HG02943 (cell line): ENCODE results near the gene KCNJ11.

Source experiments
- ATAC-seq: cut with Tn5 transposase; IDR thresholded peaks from one replicate; pipeline ENCODE4 v1.9.1; 2021; ENCODE audit warnings: mild to moderate bottlenecking, low read depth, moderate library complexity; ENCODE audit not compliant: unreplicated experiment

Gene KCNJ11

DNA sequence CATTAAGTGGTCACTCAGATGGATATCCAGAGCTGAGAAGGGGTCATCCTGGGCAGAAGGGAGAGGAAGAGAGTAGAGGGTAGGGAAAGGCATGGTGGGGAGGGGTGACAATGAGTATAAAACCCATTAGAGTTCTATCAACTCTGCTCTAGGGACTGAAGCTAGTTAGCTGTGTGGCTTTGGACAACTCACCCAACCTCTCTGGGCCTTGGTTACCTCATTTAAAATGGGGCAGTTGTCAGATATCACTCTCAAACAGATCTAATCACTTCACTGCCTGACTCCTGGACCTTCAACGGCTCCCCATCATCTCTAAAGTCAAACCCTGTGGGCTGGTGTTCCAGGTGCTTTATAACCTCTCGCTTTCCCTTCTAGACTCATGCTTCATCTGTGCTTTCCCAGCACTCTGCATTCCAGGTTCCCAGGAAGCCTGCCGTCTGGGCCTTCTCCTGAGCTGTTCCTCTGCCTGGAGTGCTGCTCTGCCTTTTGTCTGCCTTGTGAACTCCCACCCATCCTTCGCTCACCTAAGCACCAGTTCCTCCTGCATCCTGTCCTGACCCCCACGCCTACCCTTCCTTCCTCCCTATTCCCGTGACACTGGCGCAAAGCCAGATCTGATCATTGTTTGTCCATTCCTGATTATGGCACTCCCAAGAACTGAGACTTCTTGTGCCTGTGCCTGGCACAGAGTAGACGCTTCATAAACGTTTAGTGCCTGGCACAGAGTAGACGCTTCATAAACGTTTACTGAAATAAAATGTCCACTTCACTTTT lies 22.3 kb upstream of the KCNJ11 start:
- ATAC-seq, result no peak

DNA sequence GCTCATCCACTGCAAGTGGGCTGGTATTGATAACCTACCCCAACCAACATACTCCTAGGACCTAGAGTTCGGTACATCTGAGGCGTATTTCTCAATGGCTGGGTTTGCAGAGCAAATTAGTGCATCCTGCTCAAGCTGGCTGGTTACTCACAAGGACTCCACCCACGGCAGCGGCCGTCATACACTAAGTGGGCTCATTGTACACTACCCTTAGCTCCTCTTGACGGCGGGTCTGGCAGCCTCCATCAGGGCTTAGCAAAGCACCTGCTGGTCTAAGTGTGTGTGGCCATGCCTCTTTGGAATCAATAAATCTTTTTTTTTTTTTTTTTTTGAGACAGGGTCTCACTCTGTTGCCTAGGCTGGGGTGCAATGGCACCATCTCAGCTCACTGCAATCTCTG lies 20.2 kb upstream of the KCNJ11 start:
- no peak for ATAC-seq

DNA sequence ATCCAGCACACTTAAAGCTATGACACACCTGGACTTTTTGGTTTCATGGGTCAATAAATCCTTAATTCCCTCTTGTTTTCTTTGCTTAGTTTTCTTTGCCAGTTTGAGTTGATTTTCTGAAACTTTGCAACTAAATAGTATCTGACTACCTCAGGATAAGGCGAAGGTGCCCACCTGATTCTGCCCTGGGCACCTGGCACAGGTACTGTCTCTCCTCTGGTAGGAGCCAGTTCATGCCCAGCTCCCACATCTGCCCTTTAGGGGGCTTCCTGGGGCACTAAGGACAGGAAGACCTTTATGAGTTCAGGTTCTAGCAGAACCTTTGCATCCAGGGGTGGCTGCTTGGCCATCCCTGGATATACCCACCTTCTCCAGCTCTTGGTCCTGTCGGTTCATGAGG lies 19.6 kb upstream of the KCNJ11 start:
- ATAC-seq, result no peak

DNA sequence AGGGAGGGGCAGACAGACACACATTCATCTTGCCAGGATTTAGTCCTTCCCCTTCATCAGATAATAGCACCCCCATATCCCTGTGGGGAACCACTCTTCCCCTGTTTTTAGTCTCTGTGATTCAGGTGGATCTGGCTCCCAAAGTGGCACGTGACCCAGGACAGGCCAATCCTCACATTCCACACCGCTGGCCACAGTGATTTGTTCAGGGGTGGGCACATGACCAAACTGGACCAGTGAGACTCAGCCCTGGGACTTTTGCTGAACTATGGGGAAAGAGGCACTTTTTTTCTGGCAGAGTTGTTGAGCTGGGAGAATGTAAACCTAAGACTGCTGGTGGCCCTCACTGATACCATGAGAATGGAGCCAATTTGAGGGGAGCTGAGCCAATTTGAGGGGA lies 19.1 kb upstream of the KCNJ11 start:
- no peak for ATAC-seq

DNA sequence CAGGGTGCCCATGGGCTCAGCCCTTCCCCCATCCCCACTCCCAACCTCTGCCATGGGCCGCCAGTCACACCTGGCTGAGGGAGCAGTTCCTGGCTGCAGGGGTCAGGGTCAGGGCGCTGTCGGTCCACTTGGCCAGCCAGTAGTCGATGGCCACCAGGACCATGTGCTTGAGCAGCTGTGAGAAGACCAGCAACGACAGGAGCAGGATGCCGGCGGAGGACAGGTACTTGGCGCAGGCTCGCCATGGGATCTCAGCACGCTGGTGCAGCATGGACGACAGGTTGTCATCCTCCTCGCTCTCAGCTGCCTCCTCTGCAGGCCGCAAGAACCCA lies 18.3 kb upstream of the KCNJ11 start:
- no peak for ATAC-seq

DNA sequence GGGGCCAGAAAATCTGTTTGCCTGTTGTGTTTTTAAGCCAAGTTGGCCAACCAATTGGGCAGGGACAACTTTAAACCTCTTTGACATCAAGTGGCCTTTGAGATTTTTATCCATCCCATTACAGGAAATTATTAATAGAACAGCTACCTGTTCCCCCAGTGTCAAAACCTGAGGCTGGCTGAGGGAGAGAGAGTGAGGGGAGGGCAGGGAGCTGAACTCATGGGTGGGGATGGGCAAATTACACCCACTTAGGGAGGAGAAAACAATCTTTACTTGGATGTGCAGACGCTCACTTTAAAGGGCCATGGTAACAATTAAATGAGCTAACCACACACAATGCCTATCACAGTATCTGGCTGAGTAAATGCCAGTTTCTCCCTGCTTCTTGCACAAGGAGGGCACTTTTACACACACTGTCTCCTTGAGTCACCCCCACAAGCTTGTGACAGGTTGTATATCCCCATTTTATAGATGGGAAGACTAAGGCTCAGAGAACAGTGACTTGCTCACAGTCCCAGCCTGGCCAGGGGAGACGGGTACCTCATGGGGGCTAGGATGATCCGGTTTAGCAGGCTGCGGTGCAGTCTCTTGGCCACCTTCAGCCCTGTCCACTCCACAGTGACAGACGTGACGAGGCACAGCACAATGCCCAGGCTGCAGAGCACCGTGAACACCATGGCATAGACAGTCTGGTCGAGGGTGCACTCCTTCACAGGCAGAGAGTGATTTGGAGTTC lies 17.8 kb upstream of the KCNJ11 start:
- no peak for ATAC-seq

DNA sequence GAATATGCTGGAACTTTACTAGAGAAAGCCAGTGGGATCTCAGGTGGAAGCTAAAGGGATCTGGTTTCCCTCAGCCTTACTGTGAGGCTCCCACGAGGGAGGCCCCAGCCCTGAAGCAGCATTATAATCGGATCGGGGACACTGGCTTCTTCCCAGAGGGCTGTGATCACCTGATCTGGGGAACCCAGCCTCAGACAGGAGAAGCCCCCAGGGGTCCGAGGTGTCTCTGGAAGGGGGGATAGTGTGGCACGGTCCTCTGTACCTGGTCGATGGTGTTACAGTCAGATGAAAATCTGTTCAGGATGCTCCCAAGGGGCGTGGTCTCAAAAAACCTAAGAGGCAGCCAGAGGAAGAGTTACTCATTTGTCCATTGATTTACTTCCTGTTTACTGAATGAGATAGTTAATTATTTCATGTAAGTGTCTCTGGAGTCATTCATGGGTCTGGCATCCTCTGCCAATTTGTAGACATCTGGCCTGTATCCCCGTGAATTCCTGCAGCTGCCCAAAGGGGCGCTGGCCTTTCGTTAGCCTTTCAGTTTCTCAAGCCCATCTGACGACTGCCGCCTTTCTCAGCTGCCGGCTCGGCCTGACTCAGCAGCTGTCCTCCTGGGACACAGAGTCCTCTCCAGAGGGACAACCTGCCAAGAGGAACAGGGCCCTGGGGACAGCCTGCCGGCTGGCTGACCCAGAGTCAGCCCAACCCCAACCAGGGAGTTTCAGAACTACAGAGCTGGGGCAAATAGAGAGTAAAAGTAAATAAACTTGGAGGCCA lies 17.0 kb upstream of the KCNJ11 start:
- ATAC-seq, result no peak

DNA sequence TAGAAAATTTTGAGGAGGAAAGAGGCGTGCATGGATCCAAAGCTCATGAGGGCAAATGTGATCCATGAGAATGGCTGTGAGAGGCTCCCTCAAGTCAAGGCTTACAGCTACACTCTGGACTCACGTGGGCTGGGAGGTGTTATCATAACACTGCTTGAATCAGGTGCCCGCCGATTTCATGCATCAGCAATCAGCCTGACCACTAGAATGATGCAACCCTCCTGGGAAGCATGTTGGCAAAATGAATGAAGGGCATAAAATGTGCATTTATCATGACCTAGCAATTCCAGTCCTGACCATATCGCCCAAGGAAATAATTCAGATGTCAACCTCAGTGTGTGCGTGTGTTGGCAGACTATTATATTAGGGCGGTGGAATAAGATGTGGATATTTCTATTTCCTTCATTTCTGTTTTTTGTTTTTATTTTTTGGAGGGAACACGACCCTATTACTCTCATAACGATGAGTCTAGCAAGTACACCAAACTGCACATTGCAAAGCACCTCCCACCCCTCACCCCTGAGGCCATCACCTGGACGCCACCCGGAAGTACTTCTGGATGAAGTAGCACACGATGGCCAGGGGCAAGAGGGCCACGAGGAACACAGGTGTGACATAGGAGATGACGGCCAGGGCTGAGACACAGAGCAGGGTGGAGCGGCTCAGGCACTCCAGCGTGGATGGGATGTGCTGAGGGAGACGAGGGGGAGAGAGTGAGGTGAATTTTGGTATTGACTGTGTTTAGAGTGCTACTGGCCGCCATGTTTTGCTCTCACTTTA lies 15.7 kb upstream of the KCNJ11 start:
- no peak for ATAC-seq

DNA sequence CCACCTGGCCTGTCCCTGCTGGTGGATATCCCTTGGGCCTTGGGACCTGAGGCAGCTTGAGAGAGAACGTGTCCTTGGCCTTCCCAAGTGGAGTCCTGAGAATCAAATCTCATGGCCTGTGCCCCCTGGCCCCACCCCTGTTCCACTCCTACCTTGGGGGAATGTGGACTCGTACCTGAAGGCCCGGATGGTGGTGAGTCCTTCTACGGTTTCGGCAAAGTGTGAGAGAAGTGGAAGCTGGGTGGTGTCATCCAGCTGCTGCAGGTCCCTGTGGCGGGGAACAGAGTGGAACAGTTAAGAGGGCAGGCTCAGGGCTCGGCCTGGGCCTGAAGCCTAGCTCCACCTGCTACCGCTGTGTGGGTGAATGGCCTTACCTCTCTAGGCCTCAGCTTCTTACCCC lies 14.0 kb upstream of the KCNJ11 start:
- no peak for ATAC-seq

DNA sequence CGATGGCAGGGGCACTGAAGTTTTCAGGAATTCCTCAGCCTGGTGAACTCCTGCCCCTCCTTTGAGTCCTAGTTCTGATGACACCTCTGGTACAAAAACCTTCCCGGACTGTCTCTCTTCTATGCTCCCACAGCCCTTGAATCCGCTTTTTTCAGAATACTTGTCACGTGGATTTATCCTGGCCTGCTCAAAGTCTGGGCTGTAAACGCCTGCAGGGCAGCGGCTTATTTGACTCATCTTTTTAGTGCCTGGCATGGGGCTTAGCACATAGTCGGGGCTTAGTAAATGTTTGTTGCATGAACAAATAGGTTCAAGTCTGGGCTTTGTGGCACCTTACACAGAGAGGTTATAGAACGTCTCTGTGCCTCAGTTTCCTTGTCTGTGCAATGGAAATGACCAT lies 13.4 kb upstream of the KCNJ11 start:
- no peak for ATAC-seq

DNA sequence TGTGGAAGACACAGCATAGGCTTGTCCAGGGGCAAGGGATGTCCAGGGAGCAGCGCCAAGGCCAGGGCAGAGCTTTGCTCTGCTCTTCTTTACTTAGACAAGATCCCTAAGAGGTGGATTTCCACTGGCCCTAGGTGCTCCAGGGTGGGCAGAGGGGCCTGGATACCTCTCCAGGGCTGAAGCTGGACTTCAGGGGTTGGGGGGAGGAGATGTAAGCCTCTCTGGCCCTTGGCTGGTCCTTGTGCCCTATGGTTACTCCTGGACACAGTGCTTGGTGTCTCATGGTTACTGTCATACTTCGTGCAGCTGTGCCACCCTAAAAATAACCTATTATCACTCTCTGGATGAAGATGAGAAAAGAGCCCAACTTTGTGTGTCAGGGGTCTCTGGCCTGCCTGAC lies 12.9 kb upstream of the KCNJ11 start:
- no peak for ATAC-seq

DNA sequence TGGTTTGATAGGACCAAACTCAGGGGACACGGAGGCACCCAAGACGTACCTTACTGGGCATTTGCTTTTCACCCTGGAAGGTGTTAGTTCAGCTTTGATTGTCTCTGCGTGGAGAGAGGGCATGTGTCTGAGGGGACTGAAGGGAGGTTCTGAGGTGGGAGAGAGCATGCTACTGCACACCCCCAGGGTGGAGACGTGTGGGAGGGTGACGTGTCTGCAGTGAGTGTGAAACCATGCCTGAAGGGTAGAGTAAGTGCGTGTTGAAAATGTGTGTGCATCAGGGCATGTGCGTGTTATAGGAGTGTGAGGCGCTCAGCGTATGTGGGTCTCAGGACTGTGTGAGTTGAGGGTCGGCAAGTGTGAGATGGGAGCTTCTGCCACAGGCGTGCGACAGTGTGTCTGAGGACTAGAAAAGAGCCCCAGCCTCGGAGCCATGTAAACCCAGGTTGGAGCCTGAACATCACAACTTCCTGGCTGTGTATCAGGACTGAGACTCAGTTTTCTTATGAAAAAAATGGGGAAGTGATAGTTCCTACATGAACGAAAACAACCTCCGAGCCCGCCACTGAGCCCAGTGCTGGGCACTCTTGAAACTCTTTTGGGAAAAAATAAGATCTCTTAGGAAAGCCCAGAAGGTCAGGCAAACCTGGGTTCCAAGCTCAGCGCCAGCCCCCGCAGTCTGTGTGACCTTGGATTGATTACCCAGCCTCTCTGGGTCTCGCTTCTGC lies 11.8 kb upstream of the KCNJ11 start:
- no peak for ATAC-seq

DNA sequence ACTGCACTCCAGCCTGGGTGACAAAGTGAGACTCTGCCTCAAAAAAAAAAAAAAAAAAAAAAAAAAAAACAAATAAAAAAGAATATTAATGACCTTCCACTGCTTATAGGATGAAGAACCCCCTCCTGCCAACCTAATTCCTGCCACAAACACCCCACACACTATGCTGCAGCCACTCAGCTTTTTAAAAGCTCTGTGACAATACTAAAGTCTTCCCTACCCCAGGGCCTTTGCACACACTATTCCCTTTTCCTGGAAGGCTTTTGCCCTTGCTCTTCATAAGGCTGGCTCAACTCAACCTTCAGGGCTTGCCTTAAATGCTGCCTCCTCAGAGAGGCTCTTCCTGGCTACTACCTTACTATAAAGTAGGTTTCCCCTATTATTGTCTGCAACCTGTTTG lies 10.8 kb upstream of the KCNJ11 start:
- no peak for ATAC-seq

DNA sequence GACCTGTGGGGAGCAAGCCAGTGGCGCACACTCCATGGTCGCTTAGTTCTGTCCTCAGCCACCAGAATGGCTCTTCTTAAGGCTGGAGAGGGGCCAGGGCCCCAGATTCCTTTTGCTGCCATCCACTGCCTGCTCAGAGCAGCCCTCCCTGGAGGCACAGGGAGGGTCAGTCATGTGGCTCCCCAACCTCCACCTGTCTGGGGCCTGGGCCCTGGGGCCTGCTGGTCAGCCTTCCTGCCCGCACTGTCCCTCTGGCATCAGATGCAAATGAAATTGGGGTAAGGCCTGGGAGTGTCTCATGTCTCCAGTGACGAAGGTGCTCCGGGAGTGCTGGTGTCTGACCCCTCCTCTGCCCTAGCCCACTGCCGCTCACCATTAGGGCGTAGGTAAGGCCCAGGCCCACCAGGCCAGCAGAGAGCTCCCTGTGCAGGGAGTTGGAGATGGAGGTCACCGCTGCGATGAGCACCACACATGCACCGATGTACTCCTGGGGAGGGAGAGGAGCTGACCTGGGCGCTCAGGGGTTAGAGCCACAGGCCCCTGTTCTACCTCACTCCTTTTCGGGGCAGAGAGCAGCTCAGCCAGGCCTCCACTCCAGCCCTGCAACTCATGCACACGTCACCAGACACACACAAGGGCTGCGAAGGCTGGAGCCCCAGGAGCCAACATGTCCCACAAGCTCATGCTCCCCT lies 9.0 kb upstream of the KCNJ11 start:
- no peak for ATAC-seq

DNA sequence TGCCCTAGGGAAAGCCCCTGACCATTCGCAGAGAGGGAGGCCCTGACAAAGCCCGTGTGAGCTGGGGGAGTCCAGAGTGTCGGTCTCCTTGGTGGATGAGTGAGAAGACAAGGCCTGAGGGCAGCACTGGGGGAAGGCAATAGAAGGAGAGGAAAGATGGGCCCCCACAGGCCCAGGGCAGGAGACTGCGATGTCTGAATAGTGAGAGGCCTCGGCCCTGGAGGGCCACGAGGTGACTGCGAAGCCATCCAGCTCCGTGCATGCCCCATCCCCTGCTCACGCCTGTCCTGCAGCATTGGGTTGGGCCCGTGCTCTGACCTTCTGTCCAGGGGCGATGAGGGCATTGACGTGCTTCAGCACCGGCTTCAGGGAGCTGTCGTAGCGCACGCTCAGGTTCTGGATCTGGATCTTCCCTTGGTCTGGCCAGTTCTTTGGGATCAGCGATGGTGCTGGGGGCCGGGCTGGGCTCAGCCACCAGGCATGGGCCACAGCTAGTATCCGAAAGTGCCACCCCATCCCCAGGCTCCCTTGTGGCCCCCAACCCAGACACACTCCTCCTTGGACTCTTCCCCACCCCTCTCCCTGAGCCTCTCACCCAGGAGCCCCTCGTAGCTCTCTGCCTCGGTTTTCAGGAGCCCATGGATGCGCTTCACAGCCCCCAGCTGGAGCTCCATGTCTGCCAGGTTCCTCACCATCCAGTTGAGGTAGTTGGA lies 8.3 kb upstream of the KCNJ11 start:
- ATAC-seq, result no peak

DNA sequence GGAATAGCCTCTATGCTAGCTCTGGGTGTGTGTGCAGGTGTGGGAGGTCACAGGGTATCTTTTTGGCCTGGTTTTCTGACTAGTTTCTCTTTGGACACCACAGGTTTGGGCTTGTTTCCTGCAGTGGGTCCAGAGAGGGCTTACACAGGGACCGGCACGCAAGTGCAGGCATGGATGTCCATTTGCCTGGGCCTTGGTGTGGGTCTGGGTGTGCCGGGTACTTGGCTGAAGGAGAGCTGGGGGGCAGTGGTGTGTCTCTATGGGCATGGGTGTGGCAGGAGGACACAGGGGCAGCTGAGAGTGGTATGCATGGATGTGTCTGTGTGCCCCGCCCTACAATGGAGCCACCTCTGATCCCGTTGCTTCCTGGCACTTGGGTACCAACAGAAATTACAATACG lies 7.5 kb upstream of the KCNJ11 start:
- no peak for ATAC-seq

DNA sequence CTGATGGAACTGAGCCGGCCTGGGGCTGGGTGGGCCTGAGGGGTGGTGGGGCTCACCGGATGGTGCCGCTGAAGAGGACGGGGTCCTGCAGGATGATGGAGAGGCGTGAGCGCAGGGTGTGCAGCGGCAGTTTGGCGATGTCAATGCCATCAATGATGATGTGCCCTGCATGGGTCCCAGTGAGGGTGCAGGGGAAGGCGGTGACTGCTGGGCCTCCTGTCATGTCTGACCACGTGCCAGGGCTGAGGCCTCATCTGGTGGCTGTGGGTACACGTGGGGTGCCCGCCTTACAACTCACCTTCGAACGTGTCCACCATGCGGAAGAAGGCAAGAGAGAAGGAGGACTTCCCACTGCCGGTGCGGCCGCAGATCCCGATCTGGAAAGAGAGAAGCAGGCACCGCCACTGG lies 7.1 kb upstream of the KCNJ11 start:
- no peak for ATAC-seq

DNA sequence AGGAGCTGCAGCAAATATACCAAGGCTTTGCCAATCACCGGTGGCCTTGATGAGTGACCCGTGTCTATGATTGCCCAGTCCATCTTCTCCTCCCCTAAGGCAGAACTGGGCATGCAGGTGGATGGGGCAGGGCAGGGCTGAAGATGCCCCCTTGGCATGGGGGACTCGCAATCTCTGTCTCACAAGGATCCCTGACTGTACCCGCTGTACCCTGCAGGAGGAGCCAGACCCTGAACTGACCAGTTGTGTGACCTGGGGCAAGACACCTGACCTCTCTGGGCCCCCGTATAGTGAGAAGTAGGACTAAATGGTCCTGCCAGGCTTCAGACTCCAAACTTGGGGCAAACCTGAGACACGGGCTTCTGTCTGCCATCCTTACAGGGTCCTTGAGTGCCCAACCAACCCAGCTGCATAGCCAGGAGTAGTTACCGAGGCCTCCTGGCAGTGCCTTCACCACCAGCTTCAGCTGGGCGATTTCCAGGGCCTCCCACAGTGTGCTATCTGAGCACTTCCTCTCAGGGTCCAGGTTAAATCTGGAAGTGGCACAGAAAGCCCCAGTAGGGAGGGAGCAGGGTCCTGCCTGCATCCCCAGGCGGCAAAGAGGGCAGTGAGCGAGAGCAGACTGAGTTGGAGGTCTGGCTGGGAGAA lies 6.4 kb upstream of the KCNJ11 start:
- no peak for ATAC-seq

DNA sequence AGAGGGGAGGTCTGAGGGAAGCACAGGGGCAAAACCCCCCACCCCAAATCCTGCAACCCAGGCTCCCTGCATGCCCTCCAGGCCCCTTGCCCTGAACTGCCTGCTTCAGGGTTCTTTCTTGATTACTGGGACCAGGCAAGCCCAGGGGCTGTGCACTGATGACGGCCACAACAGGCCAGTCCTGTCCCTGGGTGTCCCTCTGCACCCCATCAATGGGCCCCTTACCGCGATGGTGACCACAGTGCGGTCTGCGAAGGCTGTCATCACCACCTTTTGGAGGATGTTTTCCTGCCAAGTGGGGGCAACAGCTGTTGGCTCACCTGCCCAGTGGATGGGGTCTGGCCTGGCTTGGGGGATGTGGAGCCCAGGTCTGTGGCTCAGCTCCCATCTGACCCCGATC lies 5.0 kb upstream of the KCNJ11 start:
- no peak for ATAC-seq
